LNCaP clone FGC (cell line): ENCODE results near the gene MOB3B.

Source experiments
- DNase-seq: peaks from one replicate; pipeline ENCODE4 v3.0.0-alpha.2; 2011; ENCODE audit warnings: low read depth
- H3K4me3 ChIP-seq: 2 replicates; pipeline ENCODE4 v1.5.1; 2011; ENCODE audit warnings: mild to moderate bottlenecking, low read depth, low read length, control low read depth
- TF ChIP-seq, protein P1 (sequence below): IDR thresholded peaks from 2 replicates; pipeline ENCODE4 v1.5.1; 2012; ENCODE audit warnings: mild to moderate bottlenecking; ENCODE audit not compliant: control insufficient read depth, insufficient read depth; ENCODE audit errors: extremely low read depth

Gene MOB3B

DNA sequence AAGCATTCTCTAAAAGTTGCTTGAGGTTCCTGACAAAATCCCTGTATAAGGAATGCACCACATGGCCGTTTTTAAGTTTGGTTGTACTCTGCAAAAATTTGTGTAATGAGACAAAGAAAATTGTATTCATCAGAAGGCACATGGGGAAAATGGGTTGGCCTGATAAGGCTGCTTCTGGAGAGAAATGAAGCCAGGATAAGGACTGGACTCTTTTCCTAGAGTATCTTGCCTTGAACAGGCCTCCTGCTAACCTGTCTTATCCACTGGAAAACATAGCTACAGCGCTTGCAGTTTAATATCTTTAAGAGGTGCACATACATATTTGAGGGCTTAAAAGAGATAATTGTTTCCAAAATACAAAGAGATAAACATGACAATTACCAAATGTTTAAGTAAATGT, 46.9 kb downstream of the MOB3B start:
- DNase-seq, result no peak
- no peak overlapping the region for H3K4me3 ChIP-seq
- TF ChIP-seq, protein P1, sequence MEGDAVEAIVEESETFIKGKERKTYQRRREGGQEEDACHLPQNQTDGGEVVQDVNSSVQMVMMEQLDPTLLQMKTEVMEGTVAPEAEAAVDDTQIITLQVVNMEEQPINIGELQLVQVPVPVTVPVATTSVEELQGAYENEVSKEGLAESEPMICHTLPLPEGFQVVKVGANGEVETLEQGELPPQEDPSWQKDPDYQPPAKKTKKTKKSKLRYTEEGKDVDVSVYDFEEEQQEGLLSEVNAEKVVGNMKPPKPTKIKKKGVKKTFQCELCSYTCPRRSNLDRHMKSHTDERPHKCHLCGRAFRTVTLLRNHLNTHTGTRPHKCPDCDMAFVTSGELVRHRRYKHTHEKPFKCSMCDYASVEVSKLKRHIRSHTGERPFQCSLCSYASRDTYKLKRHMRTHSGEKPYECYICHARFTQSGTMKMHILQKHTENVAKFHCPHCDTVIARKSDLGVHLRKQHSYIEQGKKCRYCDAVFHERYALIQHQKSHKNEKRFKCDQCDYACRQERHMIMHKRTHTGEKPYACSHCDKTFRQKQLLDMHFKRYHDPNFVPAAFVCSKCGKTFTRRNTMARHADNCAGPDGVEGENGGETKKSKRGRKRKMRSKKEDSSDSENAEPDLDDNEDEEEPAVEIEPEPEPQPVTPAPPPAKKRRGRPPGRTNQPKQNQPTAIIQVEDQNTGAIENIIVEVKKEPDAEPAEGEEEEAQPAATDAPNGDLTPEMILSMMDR, result no peak

GRCh38 chr9:27478322-27478721, 51.3 kb downstream of the MOB3B start:
- no peak for DNase-seq
- no peak overlapping the region for H3K4me3 ChIP-seq
- TF ChIP-seq, protein P1, result no peak

- TF ChIP-seq, protein P1, result no peak
- no peak overlapping the region for H3K4me3 ChIP-seq
- no peak for DNase-seq
These were observed 52.6 kb downstream of the MOB3B start for GRCh38 chr9:27476870-27477515.

GRCh38 chr9:27475057-27475595, 54.5 kb downstream of the MOB3B start:
- H3K4me3 ChIP-seq, result no peak overlapping the region
- TF ChIP-seq, protein P1, result no peak
- no peak for DNase-seq

GRCh38 chr9:27474305-27474704, 55.3 kb downstream of the MOB3B start:
- TF ChIP-seq, protein P1, result no peak

DNA sequence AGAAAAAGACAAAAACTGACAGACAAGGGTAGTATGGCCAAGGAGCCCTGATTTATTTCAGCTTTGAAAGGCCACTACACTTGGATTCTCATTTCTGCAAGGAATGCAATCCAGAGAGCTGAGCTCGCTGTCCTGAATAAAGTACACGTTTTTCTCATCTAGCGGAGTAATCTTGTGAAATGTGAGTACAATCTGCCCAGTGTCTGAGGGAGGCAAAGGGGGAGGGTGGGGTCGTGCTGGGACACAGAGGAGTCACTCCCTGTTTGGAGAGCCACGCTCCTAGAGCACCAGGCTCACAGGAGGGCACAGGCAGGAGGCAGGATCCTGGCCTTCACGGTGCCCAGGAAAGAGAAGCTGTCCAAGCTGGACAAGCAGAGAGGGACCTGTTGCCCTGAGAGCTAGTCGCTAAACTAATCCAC, 56.5 kb downstream of the MOB3B start:
- DNase-seq, result no peak
- no peak overlapping the region for H3K4me3 ChIP-seq
- TF ChIP-seq, protein P1, result no peak

More at GRCh38 chr9:27474305-27474704, 55.3 kb downstream of the MOB3B start:
- no peak for DNase-seq
- no peak overlapping the region for H3K4me3 ChIP-seq

- DNase-seq, result no peak
- TF ChIP-seq, protein P1, result no peak
- H3K4me3 ChIP-seq, result no peak overlapping the region
These were observed 57.4 kb downstream of the MOB3B start for GRCh38 chr9:27472195-27472594.
